ENCODE measurements around the gene ALOXE3. TPM values are rescaled to one million over a fixed set of nuclear protein-coding genes. Genes with fewer than 3 reads are reported as not detected.

ALOXE3 gene
- total RNA-seq (not detected), polyA plus RNA-seq (ENCODE audit: insufficient read depth in 1 of 8, insufficient read length in 8 of 8, low replicate concordance in 1 of 8) (not detected)
- long read RNA-seq, donor 1: 0 reads
- long read RNA-seq, donor 2: 0 reads
- long read RNA-seq, donor 3: 0 reads
- long read RNA-seq, donor 4: 0 reads
- long read RNA-seq, donor 5: 0 reads
- long read RNA-seq, donor 6: 0 reads
- long read RNA-seq, donor 7: 0 reads
- long read RNA-seq, donor 8: 0 reads
- long read RNA-seq, donor 9: 0 reads
- long read RNA-seq, donor 10: 0 reads
- long read RNA-seq, donor 11: 0 reads

DNA sequence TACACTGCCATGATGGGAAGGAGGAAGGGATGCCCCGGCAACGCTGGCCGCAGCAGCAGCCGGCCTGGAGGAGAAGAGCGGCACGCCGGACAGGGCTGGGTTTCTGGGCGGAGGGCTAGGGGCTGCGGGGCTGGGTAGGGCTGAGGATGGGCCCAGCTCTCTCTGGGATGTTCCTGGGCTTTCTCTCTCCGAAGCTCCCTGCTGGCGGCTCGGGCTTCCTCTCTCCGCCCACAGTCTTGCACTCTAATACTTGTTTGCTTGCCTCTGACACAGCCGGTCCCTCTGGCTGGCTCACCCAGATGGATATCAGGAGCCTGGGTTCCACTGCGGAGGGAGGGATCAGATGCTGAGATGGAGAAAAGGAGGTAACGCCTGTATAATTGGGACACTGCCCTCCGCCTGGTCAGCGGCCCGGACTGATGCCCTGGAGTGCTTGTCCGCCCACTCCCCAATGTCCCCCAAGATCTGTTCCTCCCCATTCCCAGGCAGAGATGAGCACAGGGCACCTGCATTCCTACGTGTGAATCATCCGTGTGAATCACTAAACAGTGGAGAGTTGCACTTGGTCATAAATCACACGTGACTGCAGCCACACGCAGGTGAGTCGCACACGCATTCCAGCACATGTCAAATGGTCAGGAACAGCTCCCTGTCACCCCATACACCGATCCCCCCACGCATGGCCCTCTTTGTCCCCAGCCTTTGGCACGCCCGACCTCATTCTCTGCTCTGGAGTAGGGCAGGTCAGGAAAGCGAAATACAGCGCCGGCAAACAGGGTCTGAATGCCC, at the start of gene ALOXE3:
TSS of gene ALOXE3 (minus strand) at position 535 of the 789 bp plus-strand sequence. CDS start at position 11, 524 bp downstream.
- Histone ChIP-seq H3K27ac (ENCODE audit: low read length) (peak within 1 kb of the TSS; percentile 80), H3K36me3 (ENCODE audit: control insufficient read depth, insufficient read depth, low read length) (no peaks in the 10 kb centered on the region), H3K9me3 (replicated peaks; ENCODE audit: control insufficient read depth, low read depth, low read length) (no peaks in the 10 kb centered on the region), H3K4me1 (ENCODE audit: control insufficient read depth, insufficient read depth, low read length) (peaks cover 33% of the 10 kb centered on the region), H3K4me3 (ENCODE audit: low read length) (peak within 1 kb of the TSS; percentile 77), H3K27me3 (ENCODE audit: control insufficient read depth, insufficient read depth, low read length) (peaks cover 67% of the 10 kb centered on the region)
- peak; percentile 51 for DNase-seq
- 0% methylated on average over 24 of the region's 33 CpGs for WGBS (ENCODE audit: insufficient coverage)

DNA sequence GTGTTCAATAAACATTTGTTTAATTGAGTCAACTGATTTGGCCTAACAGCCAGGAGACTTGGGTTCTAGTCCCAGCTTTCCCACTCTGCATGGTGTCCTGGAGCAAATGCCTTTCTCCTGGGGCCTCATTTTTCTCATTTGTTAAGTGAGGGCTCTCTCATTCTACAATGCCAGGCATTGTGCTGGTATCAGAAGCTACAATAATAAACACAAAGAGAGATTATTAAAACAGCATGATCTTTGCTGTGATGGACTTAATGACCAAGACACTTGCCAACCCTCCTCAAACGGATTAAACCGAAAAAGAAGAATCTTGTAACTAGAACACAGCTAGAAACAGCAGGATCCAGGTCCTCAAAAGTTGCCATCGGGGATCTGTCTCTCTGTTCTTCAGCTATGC, 49.2 kb upstream of the ALOXE3 start:
- 64% methylated on average over 2 of the region's 3 CpGs for WGBS (ENCODE audit: insufficient coverage)
- no peak overlapping the region for H3K27ac ChIP-seq (ENCODE audit: low read length)
- H3K4me3 ChIP-seq (ENCODE audit: low read length): no peak overlapping the region
- no peaks in the 10 kb centered on the region for H3K36me3 ChIP-seq (ENCODE audit: control insufficient read depth, insufficient read depth, low read length)
- H3K9me3 ChIP-seq (replicated peaks; ENCODE audit: control insufficient read depth, low read depth, low read length): no peaks in the 10 kb centered on the region
- peaks cover 24% of the 10 kb centered on the region for H3K4me1 ChIP-seq (ENCODE audit: control insufficient read depth, insufficient read depth, low read length)
- no peaks in the 10 kb centered on the region for H3K27me3 ChIP-seq (ENCODE audit: control insufficient read depth, insufficient read depth, low read length)
- DNase-seq: no peak

DNA sequence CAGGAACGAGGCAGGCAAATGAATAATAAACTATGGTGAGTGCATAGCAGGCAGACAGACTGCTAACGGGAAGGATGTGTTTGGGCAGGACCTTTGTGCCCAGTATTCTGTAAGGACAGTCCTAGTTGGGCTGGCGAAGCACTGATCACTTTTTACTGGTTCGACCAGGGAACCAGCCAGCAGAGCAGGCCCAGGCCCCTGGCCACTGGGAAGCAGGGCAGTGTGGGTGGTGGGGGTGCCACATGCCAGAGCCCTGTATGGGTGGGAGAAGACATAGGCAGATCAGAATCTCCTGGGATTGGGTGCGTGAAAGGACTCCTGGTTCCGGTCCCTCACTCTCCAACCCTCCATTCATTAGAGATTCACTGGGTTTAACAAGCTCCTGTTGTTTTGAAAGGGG, 48.4 kb upstream of the ALOXE3 start:
- Histone ChIP-seq H3K9me3 (replicated peaks; ENCODE audit: control insufficient read depth, low read depth, low read length) (no peaks in the 10 kb centered on the region), H3K27ac (ENCODE audit: low read length) (no peak overlapping the region), H3K36me3 (ENCODE audit: control insufficient read depth, insufficient read depth, low read length) (no peaks in the 10 kb centered on the region), H3K4me3 (ENCODE audit: low read length) (no peak overlapping the region), H3K27me3 (ENCODE audit: control insufficient read depth, insufficient read depth, low read length) (no peaks in the 10 kb centered on the region), H3K4me1 (ENCODE audit: control insufficient read depth, insufficient read depth, low read length) (peaks cover 26% of the 10 kb centered on the region)
- 74% methylated on average over 3 of the region's 6 CpGs for WGBS (ENCODE audit: insufficient coverage)
- no peak for DNase-seq

DNA sequence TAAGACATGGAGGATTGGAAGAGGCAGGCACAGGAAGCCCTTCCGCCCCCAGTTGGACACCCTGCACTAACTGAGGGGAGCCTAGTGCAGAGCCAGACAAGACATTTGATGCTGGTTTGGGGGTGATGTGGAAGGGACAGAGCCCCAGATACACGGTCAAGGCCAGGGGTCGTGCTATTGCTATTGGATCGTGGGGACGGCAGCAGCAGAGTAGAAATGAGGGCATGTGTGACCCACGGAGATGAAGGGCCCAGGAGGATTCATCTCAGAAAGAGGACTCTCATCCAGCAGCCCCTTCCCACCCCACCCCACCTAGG, 46.5 kb upstream of the ALOXE3 start:
- Histone ChIP-seq H3K27ac (ENCODE audit: low read length) (peak overlapping the region; percentile 96), H3K4me3 (ENCODE audit: low read length) (no peak overlapping the region), H3K36me3 (ENCODE audit: control insufficient read depth, insufficient read depth, low read length) (peaks cover 19% of the 10 kb centered on the region), H3K9me3 (replicated peaks; ENCODE audit: control insufficient read depth, low read depth, low read length) (no peaks in the 10 kb centered on the region), H3K4me1 (ENCODE audit: control insufficient read depth, insufficient read depth, low read length) (peaks cover 38% of the 10 kb centered on the region), H3K27me3 (ENCODE audit: control insufficient read depth, insufficient read depth, low read length) (no peaks in the 10 kb centered on the region)
- no peak for DNase-seq
- 53% methylated on average over 3 of the region's 6 CpGs for WGBS (ENCODE audit: insufficient coverage)

DNA sequence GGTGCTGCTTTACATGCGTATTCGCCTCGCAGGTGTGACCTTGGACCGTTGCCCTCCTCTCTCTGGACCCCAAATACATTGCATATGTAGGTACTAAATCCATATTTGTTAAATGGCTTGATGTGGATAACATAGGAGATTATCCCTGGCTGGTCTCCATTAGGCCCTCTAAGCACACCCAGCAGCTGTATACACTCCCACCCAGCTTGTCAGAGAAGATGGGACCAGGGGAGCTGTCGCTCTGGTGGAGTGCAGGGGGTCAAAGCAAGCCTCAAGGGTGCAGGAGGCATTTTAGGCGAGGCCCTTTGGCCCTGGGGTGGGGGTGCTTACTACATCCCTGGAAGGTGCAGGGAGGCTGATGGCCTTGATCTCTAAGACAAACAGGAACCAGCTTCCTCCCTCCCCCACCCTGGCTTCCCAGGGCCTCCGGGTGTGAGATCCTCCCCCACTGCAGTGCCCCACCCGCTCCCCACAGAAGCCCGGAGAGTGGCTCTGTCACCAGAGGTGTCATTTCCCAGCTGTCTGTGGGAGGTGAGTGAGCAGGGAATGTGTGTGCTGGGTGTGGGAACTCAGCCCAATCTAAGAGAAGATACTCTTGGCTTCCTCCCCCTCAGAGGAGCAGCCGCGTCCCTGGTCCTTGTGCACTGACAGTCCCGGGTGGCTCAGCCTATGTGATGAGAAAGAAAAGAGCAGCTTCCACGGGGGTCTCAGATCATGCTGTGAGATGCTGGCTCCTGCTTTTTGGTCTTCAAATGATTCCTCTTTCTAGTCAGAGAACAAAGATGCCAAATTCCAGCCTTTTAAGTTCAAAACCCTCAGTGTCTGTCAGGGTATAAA, 45.9 kb upstream of the ALOXE3 start:
- H3K4me1 ChIP-seq (ENCODE audit: control insufficient read depth, insufficient read depth, low read length): peaks cover 38% of the 10 kb centered on the region
- no peaks in the 10 kb centered on the region for H3K9me3 ChIP-seq (replicated peaks; ENCODE audit: control insufficient read depth, low read depth, low read length)
- peak overlapping the region; percentile 96 for H3K27ac ChIP-seq (ENCODE audit: low read length)
- no peaks in the 10 kb centered on the region for H3K27me3 ChIP-seq (ENCODE audit: control insufficient read depth, insufficient read depth, low read length)
- WGBS (ENCODE audit: insufficient coverage): 0% methylated on average over 1 of the region's 13 CpGs
- peak; percentile 78 for DNase-seq
- H3K36me3 ChIP-seq (ENCODE audit: control insufficient read depth, insufficient read depth, low read length): peaks cover 25% of the 10 kb centered on the region
- no peak overlapping the region for H3K4me3 ChIP-seq (ENCODE audit: low read length)

DNA sequence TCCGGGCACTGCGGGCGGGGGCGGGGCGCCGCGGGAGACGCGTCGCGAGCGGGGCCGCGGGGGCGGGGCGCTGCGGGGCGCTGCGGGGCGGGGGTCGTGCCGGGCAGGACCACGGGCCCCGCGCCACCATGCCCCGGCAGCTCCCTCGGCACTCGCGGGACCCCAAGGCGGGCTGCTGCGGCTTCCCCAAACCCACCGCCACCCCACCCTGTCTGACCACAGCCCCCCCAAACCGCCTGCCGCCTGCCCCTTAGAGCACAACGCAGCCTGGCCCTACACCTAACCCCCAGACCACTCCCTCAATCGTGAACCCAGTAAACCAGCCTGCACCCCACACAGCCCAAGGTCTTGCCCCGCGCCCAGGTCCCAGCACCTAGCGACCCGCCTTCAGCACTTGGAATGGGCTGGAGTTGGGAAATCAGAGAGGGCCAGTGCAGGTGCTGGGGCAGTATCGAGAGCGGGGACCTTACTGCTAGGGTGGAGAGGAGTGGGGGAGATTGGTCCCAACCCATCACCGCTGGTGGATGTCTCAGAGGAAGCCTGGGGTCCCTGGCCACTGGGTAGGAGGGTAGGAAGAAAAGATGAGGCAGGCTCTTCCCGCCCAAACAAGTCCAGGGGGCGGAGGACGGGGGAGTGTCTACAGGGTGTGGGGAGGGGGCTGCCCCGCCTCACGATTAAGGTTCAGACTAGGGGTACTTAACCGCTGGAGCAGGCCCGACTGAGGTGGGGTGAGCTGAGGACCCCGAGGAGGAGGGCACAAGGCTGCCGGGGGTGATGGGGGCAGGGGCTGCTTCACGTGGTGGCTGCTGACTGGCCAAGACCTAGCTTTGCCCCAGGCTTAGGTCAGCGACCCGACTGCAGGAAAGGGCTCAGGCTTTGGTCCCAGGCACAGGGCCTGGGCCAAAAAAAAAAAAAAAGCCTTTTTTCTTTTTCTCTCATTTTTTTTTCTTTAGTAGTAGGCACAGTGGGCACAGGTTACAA, 45.0 kb upstream of the ALOXE3 start:
- peak overlapping the region; percentile 83 for H3K4me3 ChIP-seq (ENCODE audit: low read length)
- peak overlapping the region; percentile 96 for H3K27ac ChIP-seq (ENCODE audit: low read length)
- H3K4me1 ChIP-seq (ENCODE audit: control insufficient read depth, insufficient read depth, low read length): peaks cover 43% of the 10 kb centered on the region
- H3K36me3 ChIP-seq (ENCODE audit: control insufficient read depth, insufficient read depth, low read length): peaks cover 30% of the 10 kb centered on the region
- H3K9me3 ChIP-seq (replicated peaks; ENCODE audit: control insufficient read depth, low read depth, low read length): no peaks in the 10 kb centered on the region
- no peaks in the 10 kb centered on the region for H3K27me3 ChIP-seq (ENCODE audit: control insufficient read depth, insufficient read depth, low read length)
- peak; percentile 59 for DNase-seq
- under 1% methylated on average over 47 of the region's 55 CpGs for WGBS (ENCODE audit: insufficient coverage)

DNA sequence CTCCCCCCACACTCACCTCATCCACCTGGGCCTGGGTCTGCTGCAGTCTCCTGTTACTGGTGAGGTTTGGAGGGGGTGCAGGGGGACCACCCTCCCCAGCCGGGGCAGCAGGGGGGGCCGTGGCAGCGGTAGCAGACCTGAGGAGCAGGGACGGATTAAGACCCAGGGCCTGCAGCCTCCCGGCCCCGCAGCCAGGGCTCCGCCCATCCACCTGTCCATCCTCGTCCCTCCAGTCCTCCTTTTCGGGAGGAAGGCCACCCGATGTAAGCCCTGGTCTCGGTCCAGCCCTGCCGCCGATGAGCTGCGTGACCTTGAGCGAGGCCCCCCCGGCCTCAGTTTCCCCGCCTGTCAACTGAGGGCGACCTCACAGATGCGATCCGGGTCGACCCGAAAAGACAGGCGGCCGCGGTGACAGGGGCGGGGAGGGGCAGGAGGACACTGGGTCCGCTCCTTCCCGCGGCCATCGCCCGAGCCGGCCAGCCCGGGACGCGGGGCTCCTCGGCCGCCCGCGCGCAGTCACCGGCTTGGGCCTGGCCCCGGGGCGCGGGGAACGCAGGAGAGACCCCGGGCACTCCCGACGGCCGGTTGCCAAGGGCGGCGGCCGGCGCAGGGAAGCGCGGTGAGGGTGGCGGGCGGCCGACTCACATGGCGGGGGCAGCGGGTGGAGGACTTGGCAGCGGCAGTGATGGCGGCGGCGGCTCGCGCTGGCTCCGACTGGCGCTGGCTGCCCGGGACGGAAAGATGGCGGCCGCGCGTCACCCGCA, 44.1 kb upstream of the ALOXE3 start, which contains the start of gene VAMP2:
TSS of gene VAMP2 (minus strand) at position 716 of the 764 bp plus-strand sequence. CDS start at position 647, 69 bp downstream.
- Histone ChIP-seq H3K27ac (ENCODE audit: low read length) (peak within 1 kb of the TSS; percentile 97), H3K36me3 (ENCODE audit: control insufficient read depth, insufficient read depth, low read length) (peaks cover 30% of the 10 kb centered on the region), H3K27me3 (ENCODE audit: control insufficient read depth, insufficient read depth, low read length) (no peaks in the 10 kb centered on the region), H3K4me1 (ENCODE audit: control insufficient read depth, insufficient read depth, low read length) (peaks cover 44% of the 10 kb centered on the region), H3K4me3 (ENCODE audit: low read length) (peak within 1 kb of the TSS; percentile 96), H3K9me3 (replicated peaks; ENCODE audit: control insufficient read depth, low read depth, low read length) (no peaks in the 10 kb centered on the region)
- peak; percentile 92 for DNase-seq
- WGBS (ENCODE audit: insufficient coverage): under 1% methylated on average over 75 of the region's 75 CpGs

DNA sequence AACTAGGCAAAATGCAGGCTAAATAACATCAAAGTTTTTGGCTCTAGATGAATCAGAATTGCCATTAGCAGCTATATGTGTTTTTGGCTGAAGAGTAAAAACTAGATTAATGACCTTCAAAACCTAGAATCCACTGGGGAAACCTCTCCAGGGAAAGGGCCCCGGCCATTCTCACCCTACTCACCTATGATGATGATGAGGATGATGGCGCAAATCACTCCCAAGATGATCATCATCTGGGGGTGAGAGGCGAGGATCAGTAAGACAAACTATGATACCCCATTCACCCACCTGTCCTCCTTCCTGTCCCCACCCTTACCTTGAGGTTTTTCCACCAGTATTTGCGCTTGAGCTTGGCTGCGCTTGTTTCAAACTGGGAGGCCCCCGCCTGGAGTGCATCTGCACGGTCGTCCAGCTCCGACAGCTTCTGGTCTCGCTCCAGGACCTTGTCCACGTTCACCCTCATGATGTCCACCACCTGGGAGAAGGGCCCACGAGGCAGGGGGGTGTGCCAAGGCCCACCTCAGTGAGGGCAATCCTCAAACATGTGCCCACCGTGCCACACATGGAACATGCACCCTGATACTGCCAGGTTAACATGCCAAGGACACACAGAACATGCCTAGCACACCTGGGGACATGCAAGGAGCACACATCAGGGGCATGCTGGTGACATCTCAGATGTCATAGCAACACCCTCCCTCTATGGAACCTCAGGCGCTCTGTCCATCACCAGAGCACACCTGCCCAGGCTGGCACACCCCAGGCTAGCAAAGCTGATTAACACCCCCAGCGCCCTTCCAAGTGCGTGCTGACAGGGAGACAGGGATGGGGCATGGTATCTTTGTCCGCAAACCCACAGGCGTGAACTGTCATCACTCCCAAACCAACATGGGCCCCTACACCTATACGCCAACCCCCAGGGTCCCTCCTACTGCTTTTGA, 43.2 kb upstream of the ALOXE3 start:
- H3K27me3 ChIP-seq (ENCODE audit: control insufficient read depth, insufficient read depth, low read length): no peaks in the 10 kb centered on the region
- H3K27ac ChIP-seq (ENCODE audit: low read length): peak overlapping the region; percentile 97
- peaks cover 51% of the 10 kb centered on the region for H3K4me1 ChIP-seq (ENCODE audit: control insufficient read depth, insufficient read depth, low read length)
- no peaks in the 10 kb centered on the region for H3K9me3 ChIP-seq (replicated peaks; ENCODE audit: control insufficient read depth, low read depth, low read length)
- H3K4me3 ChIP-seq (ENCODE audit: low read length): peak overlapping the region; percentile 96
- WGBS (ENCODE audit: insufficient coverage): 58% methylated on average over 12 of the region's 19 CpGs
- H3K36me3 ChIP-seq (ENCODE audit: control insufficient read depth, insufficient read depth, low read length): peaks cover 30% of the 10 kb centered on the region
- peak; percentile 27 for DNase-seq
